Transverse colon (tissue), 4 donors: ENCODE measurements around the gene SLC25A23. TPM values are rescaled to one million over a fixed set of nuclear protein-coding genes. Genes with fewer than 3 reads are reported as not detected.

Experiments used
- DNase-seq: peaks from one replicate; pipeline ENCODE4 v3.0.0-alpha.2; 2019
- H3K27ac ChIP-seq, 4 donors: fragments of 200-600 bp; sonication (generic); 2 replicates each; pipeline ENCODE4 v1.5.1; 2016 to 2018; ENCODE audit warnings: inconsistent platforms in 4 of 4
- H3K27me3 ChIP-seq: fragments of 200-600 bp; sonication (generic); 2 replicates; pipeline ENCODE4 v1.5.1; 2017; ENCODE audit warnings: inconsistent platforms
- H3K36me3 ChIP-seq, 4 donors: fragments of 200-600 bp; sonication (generic); 2 replicates each; pipeline ENCODE4 v1.5.1; 2017 to 2019; ENCODE audit warnings: inconsistent platforms in 4 of 4
- H3K4me1 ChIP-seq, 4 donors: fragments of 200-600 bp; sonication (generic); 2 replicates each; pipeline ENCODE4 v1.5.1; 2017 to 2020; ENCODE audit warnings: inconsistent platforms in 4 of 4
- H3K4me3 ChIP-seq, 4 donors: fragments of 200-600 bp; sonication (generic); 1 replicate in 1 of 4; 2 replicates in 3 of 4; pipeline versions ENCODE4 v1.5.1 to v1.6.1; 2017 to 2019; ENCODE audit warnings: inconsistent platforms in 4 of 4
- H3K9me3 ChIP-seq, 2 donors: fragments of 200-600 bp; sonication (generic); 2 replicates each; pipeline ENCODE4 v1.5.1; 2017 to 2019; ENCODE audit warnings: inconsistent platforms in 2 of 2
- EP300 ChIP-seq: sonication (generic); formaldehyde crosslinking; IDR thresholded peaks from one replicate; pipeline ENCODE4 v1.6.1; 2017; ENCODE audit warnings: antibody characterized with exemption, low read depth
- POLR2A ChIP-seq: fragments of 450-650 bp; IDR thresholded peaks from one replicate; pipeline ENCODE4 v1.6.1; 2016; ENCODE audit warnings: antibody characterized with exemption, mild to moderate bottlenecking, moderate library complexity
- POLR2AphosphoS5 ChIP-seq, 3 donors: sonication (generic); formaldehyde crosslinking; IDR thresholded peaks; one replicate each; pipeline ENCODE4 v1.6.1; 2016; ENCODE audit warnings: antibody characterized with exemption in 3 of 3
- WGBS, 2 donors: methylation state at CpG; one replicate each; pipeline ENCODE4 v1.1.5; 2018; ENCODE audit warnings: low coverage in 1 of 2; 5-methylcytosine and 5-hydroxymethylcytosine counted together
- in situ Hi-C, 4 donors: fragments of 200-750 bp; cut with MboI; loops; one replicate each; pipeline versions ENCODE4 v1.15.0 to v1.15.1; 2017; ENCODE audit warnings: low sequenced_read_pairs in 3 of 4, low pct_ligation_motif_present in 1 of 4, low pct_unique_long_range_greater_than_20kb in 1 of 4
- intact Hi-C: fragments of 100-400 bp; cut with DNase I; formaldehyde crosslinking; loops from one replicate; pipeline ENCODE4 v1.15.1; 2023; ENCODE audit warnings: low total_unique reads
- total RNA-seq, 4 donors: library from RNA; depleted of rRNA; stranded (reverse); fragments of >200 nt; gene quantifications; one replicate each; pipeline ENCODE4 v1.1.0, GENCODE V29; 2016
- TF ChIP-seq, protein P1 (sequence below), 5 experiments: fragments of 200-600 bp in 3 of 5; fragments of 450-650 bp in 2 of 5; sonication (generic) in 3 of 5; IDR thresholded peaks; 1 replicate in 2 of 5; 2 replicates in 3 of 5; pipeline ENCODE4 v1.5.1; 2016 to 2017; ENCODE audit warnings: antibody characterized with exemption in 5 of 5, inconsistent platforms in 3 of 5, mild to moderate bottlenecking in 2 of 5, moderate library complexity in 1 of 5

Gene SLC25A23
- total RNA-seq, 4 donors from 2014 or later: 77.2 to 216 (median 171) TPM

DNA sequence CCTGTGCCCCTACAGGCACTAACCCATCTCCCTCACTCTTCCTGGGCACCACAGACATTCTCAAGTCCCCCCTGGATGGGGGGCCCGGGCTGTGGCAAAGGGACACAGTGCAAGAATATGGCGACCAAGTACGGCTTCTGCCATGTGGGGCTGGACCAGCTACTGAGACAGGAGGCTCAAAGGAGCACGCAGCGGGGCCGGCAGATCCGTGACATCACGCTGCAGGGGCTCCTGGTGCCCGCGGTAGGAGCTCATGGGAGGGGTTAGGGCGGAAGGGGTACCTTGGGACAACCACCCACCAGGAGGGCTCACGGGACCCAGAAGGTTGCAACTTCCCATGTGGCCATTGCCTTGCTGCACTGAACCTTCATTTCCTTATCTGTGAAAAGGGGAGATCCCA, 63.3 kb downstream of the SLC25A23 start:
- H3K4me1 ChIP-seq: peaks cover 5 to 18% (median 8%) of the 10 kb centered on the region in 4 donors
- in situ Hi-C loops (no loop called here), intact Hi-C loops (no loop called here)
- no peak overlapping the region for H3K4me3 ChIP-seq
- TF ChIP-seq POLR2AphosphoS5 (IDR thresholded peaks at IDR 0.05) (no peak), POLR2A (no peak), EP300 (no peak)
- TF ChIP-seq, protein P1, sequence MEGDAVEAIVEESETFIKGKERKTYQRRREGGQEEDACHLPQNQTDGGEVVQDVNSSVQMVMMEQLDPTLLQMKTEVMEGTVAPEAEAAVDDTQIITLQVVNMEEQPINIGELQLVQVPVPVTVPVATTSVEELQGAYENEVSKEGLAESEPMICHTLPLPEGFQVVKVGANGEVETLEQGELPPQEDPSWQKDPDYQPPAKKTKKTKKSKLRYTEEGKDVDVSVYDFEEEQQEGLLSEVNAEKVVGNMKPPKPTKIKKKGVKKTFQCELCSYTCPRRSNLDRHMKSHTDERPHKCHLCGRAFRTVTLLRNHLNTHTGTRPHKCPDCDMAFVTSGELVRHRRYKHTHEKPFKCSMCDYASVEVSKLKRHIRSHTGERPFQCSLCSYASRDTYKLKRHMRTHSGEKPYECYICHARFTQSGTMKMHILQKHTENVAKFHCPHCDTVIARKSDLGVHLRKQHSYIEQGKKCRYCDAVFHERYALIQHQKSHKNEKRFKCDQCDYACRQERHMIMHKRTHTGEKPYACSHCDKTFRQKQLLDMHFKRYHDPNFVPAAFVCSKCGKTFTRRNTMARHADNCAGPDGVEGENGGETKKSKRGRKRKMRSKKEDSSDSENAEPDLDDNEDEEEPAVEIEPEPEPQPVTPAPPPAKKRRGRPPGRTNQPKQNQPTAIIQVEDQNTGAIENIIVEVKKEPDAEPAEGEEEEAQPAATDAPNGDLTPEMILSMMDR (IDR thresholded peaks at IDR 0.05): no peak
- no peak for DNase-seq
- no peaks in the 10 kb centered on the region for H3K36me3 ChIP-seq
- no peaks in the 10 kb centered on the region for H3K27me3 ChIP-seq
- H3K9me3 ChIP-seq: no peaks in the 10 kb centered on the region
- H3K27ac ChIP-seq: no peak overlapping the region
- WGBS, 2 donors: 97% methylated on average over 12 of the region's 12 CpGs; no CpG with 5 or more reads in 1 of the 2 donors

DNA sequence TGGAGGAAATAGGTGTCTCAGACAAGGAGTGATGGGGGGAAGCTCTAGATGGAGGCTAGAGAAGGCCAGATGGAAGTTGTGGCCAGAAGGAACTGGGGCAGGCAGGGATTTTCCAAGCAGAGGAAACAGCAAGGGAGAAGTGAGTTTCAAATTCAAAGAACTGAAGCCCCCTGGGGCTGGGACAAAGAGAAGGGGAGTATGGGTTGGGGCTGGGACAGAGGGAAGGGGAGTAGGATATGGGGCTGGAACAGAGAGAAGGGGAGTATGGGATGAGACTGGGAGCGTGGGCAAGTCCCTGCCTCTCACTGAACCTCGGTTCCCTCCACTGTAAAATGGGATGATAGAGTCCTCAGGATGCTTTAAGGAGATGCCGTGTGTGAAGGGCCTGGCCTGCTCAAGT, 64.8 kb downstream of the SLC25A23 start:
- intact Hi-C loops (no loop called here), in situ Hi-C loops (no loop called here)
- no peak overlapping the region for H3K27ac ChIP-seq
- no peaks in the 10 kb centered on the region for H3K9me3 ChIP-seq
- WGBS, 2 donors: 92 to 94% methylated on average over 3 of the region's 3 CpGs
- H3K36me3 ChIP-seq: peaks cover 0 to 7% (median 0%) of the 10 kb centered on the region in 4 donors
- H3K27me3 ChIP-seq: no peaks in the 10 kb centered on the region
- H3K4me3 ChIP-seq: no peak overlapping the region
- DNase-seq: no peak
- TF ChIP-seq, protein P1 (IDR thresholded peaks at IDR 0.05): no peak
- TF ChIP-seq EP300: no peak
- TF ChIP-seq POLR2AphosphoS5 (IDR thresholded peaks at IDR 0.05): no peak
- TF ChIP-seq POLR2A: no peak
- peaks cover 5 to 18% (median 8%) of the 10 kb centered on the region in 4 donors for H3K4me1 ChIP-seq

DNA sequence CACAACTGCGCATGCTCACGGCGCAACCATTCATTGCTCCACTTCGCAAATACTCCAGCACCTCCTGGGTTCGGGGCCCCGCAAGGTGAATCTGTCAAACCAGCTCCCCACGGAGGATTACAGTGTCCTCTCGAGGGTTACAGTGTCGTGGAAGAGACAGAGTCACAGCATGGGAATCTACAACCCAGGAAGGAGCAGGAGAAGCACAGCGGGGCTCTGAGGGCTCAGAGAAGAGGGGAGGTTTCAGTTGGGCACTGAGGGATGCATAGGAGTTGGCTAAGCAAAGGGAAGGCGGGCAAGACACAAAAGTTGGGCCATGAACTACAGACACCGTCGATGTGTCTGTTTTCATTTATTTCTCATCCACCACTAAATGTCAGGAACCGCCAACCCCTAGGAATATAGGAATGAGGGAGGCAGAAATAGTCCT, 65.6 kb downstream of the SLC25A23 start:
- DNase-seq: peak; percentile 76
- intact Hi-C loops (loop anchor here (1.0 kb wide), 1 partner anchor 29 kb away; no protein-coding TSS in a partner anchor), in situ Hi-C loops (no loop called here)
- no peaks in the 10 kb centered on the region for H3K9me3 ChIP-seq
- 0 to 28% methylated on average over 2 to 14 of the region's 14 CpGs for WGBS, 2 donors
- TF ChIP-seq POLR2AphosphoS5 (IDR thresholded peaks at IDR 0.05) (no peak), POLR2A (no peak), EP300 (no peak)
- TF ChIP-seq, protein P1 (IDR thresholded peaks at IDR 0.05): no peak
- H3K36me3 ChIP-seq: peaks cover 0 to 16% (median 3%) of the 10 kb centered on the region in 4 donors
- H3K4me1 ChIP-seq: peaks cover 5 to 18% (median 8%) of the 10 kb centered on the region in 4 donors
- peak overlapping the region; percentile 89 to 98 (median 94) for H3K27ac ChIP-seq
- peak overlapping the region; percentile 62 to 93 (median 82) for H3K4me3 ChIP-seq
- H3K27me3 ChIP-seq: no peaks in the 10 kb centered on the region

DNA sequence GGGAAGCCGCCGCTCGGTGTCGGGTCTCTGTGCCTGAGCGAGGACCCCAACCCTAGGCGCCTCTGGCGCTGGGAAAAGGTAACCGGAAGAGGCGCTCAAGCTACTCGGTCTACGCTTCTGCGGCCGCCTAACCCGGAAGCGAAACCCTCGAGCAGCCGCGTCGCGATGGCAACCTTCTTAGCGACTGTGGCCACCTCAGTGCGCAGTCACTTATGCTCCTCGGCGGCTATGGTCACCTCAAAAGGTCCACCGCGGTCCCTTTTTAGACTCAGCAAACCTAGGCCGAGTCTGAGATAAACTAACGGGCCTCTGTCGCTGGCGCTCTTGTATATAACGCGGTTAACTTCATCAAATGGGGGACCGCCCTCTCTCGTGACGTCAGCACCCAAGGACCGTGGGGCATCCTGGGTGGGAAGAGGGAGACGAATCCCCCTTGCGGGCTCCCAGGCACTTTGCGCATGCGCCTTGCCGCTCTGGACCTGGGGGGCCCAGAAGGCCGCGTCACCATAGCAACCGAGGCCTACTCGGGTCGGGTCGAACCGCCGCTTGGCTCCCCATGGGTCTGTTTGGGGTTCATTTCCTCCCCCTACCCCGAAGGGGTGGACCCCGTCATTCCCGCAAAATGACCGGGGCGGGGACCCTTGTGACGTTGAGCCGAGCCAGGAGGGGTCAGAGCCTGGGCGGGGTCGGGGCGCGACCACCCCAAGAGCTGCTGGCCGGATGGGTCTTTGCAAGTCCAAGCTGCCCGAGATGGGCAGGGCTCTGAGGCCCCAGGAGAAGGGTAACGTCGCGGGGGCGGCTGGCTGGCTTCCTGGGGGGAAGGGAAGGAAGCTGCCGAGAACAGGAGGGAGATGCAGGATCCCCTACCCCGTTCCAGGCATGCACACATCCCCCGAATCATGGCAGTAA, 66.3 kb downstream of the SLC25A23 start, which contains the start of gene GTF2F1:
Gene GTF2F1, minus strand, starts transcription at position 91 of the 909 bp plus-strand sequence. CDS start 169 bp downstream, outside the sequence.
- Histone ChIP-seq H3K27me3 (no peaks in the 10 kb centered on the region), H3K9me3 (no peaks in the 10 kb centered on the region), H3K27ac (peak within 1 kb of the TSS; percentile 89 to 98 (median 94)), H3K4me1 (peaks cover 5 to 18% (median 8%) of the 10 kb centered on the region in 4 donors), H3K36me3 (peaks cover 0 to 22% (median 6%) of the 10 kb centered on the region in 4 donors), H3K4me3 (peak within 1 kb of the TSS; percentile 62 to 93 (median 82))
- peak; percentile 93 for DNase-seq
- in situ Hi-C loops (no loop called here), intact Hi-C loops (loop anchor here (1.0 kb wide), 1 partner anchor 30 kb away; no protein-coding TSS in a partner anchor)
- WGBS, 2 donors: 1% methylated on average over 55 of the region's 69 CpGs; no CpG with 5 or more reads in 1 of the 2 donors
- peak; percentile 48 for TF ChIP-seq POLR2A
- TF ChIP-seq, protein P1 (IDR thresholded peaks at IDR 0.05): peak in 3 of 5 experiments; percentile 14 to 31 (median 17)
- no peak for TF ChIP-seq EP300
- peak in 2 of 3 donors; percentile 44 to 55 for TF ChIP-seq POLR2AphosphoS5 (IDR thresholded peaks at IDR 0.05)
